Duodenal mucosa (tissue), 2 donors: ENCODE results near the gene PPP6R1.

ENCODE experiments used
- H3K27ac ChIP-seq: one replicate; pipeline ENCODE4 v1.7.0; 2013; ENCODE audit warnings: low read depth, low read length
- H3K27me3 ChIP-seq, 2 donors: one replicate each; pipeline ENCODE4 v1.7.0; 2013; ENCODE audit warnings: low read length in 2 of 2, control low read depth in 1 of 2; ENCODE audit not compliant: insufficient read depth in 2 of 2, control insufficient read depth in 1 of 2
- H3K36me3 ChIP-seq, 2 donors: one replicate each; pipeline ENCODE4 v1.7.0; 2013; ENCODE audit warnings: low read length in 2 of 2, control low read depth in 1 of 2; ENCODE audit not compliant: insufficient read depth in 2 of 2, control insufficient read depth in 1 of 2
- H3K4me1 ChIP-seq, 2 donors: one replicate each; pipeline ENCODE4 v1.7.0; 2013; ENCODE audit warnings: low read length in 2 of 2, control low read depth in 1 of 2; ENCODE audit not compliant: insufficient read depth in 2 of 2, control insufficient read depth in 1 of 2
- H3K4me3 ChIP-seq, 2 donors: one replicate each; pipeline ENCODE4 v1.7.0; 2013; ENCODE audit warnings: low read length in 2 of 2, low read depth in 1 of 2
- H3K9ac ChIP-seq, 2 donors: one replicate each; pipeline ENCODE4 v1.7.0; 2013; ENCODE audit warnings: low read length in 2 of 2, low read depth in 1 of 2
- H3K9me3 ChIP-seq, 2 donors: one replicate each; pipeline ENCODE4 v1.7.0; 2013; ENCODE audit warnings: low read length in 2 of 2, control low read depth in 1 of 2; ENCODE audit not compliant: control insufficient read depth in 1 of 2

Gene PPP6R1

GRCh38 chr19:55283548-55284377 is 24.9 kb upstream of the PPP6R1 start, which contains the start of gene BRSK1:
TSS of gene BRSK1 (plus strand) at chr19:55283997. CDS start at chr19:55284443, 446 bp downstream.
- H3K36me3 ChIP-seq: no peaks in the 10 kb centered on the region
- peaks cover 4 to 17% of the 10 kb centered on the region in 2 donors for H3K4me1 ChIP-seq
- H3K9me3 ChIP-seq: no peaks in the 10 kb centered on the region
- no peak within 1 kb of the TSS for H3K27ac ChIP-seq
- peaks cover 3 to 6% of the 10 kb centered on the region in 2 donors for H3K27me3 ChIP-seq
- no peak within 1 kb of the TSS for H3K4me3 ChIP-seq
- H3K9ac ChIP-seq: no peak within 1 kb of the TSS

GRCh38 chr19:55279770-55280643 is 21.2 kb upstream of the PPP6R1 start, which contains the start of gene HSPBP1:
TSS of gene HSPBP1 (minus strand) at chr19:55280110. CDS start at chr19:55279608, 502 bp downstream.
- H3K4me3 ChIP-seq: peak within 1 kb of the TSS; percentile 98
- no peaks in the 10 kb centered on the region for H3K9me3 ChIP-seq
- H3K4me1 ChIP-seq: peaks cover 20 to 30% of the 10 kb centered on the region in 2 donors
- H3K27me3 ChIP-seq: peaks cover 3 to 6% of the 10 kb centered on the region in 2 donors
- peak within 1 kb of the TSS; percentile 66 to 75 for H3K9ac ChIP-seq
- H3K36me3 ChIP-seq: peaks cover 0 to 14% of the 10 kb centered on the region in 2 donors
- peak within 1 kb of the TSS; percentile 78 for H3K27ac ChIP-seq

DNA sequence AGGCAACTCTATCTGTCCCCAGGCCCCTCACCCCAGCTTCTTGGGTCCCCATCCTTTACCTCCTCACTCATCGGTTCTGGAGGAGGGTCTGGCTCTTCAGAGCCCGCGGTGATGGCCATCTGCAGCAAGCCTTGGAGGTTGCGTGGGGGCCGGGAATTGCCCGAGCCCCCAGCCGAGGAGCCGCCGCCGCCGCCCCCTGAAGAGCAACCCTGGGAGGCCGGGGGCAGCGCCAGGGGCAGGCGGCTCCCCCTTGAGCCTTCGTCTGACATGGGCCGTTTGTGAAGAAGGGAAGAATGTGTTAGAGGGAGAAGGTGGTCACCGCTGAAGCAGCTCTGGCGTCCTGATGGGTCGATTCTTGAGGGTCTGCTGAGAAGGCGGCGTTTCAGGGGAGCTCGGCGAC is 20.5 kb upstream of the PPP6R1 start:
- Histone ChIP-seq H3K27me3 (peaks cover 3 to 6% of the 10 kb centered on the region in 2 donors), H3K27ac (peak overlapping the region; percentile 78), H3K9me3 (no peaks in the 10 kb centered on the region), H3K9ac (peak overlapping the region; percentile 66 to 75), H3K4me1 (peaks cover 20 to 30% of the 10 kb centered on the region in 2 donors), H3K36me3 (peaks cover 0 to 20% of the 10 kb centered on the region in 2 donors), H3K4me3 (peak overlapping the region; percentile 98)

DNA sequence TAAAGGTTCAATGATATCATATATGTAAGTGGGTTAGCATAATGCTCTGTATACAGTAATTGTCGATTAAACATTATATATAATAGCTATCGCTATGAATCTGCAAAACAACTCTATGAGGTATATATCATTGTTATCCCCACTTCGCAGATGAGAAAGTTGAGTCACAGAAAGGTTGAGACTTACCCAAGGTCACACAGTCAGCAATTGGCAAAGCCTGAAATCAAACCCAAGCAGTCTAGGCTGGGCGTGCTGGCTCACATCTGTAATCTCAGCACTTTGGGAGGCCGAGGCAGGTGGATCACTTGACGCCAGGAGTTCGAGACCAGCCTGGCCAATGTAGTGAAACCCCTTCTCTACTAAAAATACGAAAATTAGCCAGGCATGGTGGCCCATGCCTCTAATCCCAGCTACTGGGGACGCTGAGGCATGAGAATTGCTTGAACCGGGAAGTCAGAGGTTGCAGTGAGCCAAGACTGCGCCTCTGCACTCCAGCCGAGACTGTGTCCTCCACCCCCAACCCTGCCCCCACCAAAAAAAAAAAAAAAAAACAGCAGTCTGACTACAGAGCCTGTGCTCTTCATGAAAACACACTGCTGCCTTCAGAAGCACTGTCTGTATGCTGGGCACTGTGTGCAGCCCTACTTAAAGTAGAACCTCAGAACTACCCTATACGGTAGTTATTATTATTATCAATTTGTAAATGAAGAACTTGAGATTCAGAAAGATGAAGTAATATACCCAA is 19.7 kb upstream of the PPP6R1 start:
- H3K27me3 ChIP-seq: peaks cover 3 to 5% of the 10 kb centered on the region in 2 donors
- peaks cover 20 to 30% of the 10 kb centered on the region in 2 donors for H3K4me1 ChIP-seq
- no peaks in the 10 kb centered on the region for H3K9me3 ChIP-seq
- H3K27ac ChIP-seq: no peak overlapping the region
- H3K9ac ChIP-seq: peak overlapping the region in 1 of 2 donors; percentile 75
- peak overlapping the region; percentile 98 for H3K4me3 ChIP-seq
- peaks cover 0 to 26% of the 10 kb centered on the region in 2 donors for H3K36me3 ChIP-seq

DNA sequence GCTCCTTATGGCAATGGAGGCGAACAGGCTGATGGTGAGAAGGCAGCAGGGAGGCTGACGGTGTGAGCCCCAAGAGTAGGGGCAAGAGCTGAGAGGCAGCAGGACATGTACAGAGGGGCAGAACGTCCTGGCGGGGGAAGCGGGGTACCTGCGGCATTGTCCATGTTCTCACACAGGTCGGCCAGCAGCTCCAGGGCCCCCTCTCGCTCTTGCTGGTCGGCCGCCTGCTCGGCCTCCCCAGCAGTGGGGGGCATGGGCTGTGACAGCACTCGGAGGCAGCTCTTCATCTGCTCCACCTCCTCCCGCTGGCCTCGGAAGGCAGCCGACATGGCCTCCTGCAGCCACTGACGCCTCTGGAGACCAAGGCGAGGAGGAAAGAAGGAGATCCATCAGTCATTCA is 18.7 kb upstream of the PPP6R1 start:
- Histone ChIP-seq H3K9ac (peak overlapping the region in 1 of 2 donors; percentile 27), H3K27ac (peak overlapping the region; percentile 62), H3K4me1 (peaks cover 20 to 30% of the 10 kb centered on the region in 2 donors), H3K27me3 (no peaks in the 10 kb centered on the region), H3K9me3 (no peaks in the 10 kb centered on the region), H3K4me3 (no peak overlapping the region), H3K36me3 (peaks cover 0 to 30% of the 10 kb centered on the region in 2 donors)

DNA sequence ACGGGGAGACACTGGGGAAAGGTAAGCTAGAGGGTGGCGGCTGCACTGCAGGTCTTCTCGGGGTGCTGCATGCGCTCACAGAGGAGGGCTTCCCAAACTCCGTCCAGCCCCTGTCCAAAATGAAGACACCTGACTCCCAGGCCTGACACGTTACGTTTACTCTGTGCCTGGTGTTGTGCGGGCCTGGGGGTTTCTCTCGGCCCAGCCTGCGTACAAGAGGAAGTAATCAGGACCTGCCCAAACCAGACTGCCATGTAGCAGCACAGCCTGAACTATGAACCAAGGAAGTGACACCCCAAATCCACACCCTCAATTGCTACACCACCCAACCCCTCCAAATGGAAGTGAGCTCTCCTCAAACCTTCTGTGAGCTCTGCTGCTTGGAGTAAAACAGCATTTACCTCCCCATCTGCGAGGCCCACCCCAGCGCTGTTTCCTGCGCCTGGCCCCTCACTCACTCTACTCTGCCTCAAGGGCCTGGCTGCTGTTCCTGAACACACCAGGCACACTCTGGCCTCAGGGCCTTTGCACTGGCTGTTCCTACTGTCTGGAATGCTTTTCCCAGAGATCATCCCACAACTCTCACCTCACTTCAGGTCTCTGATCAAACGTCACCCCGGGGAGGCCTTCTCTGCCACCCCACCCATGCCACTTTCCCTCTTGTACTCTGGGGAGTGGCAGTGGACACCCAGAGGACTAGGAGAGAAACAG is 18.1 kb upstream of the PPP6R1 start:
- H3K9me3 ChIP-seq: no peaks in the 10 kb centered on the region
- no peaks in the 10 kb centered on the region for H3K27me3 ChIP-seq
- H3K4me3 ChIP-seq: no peak overlapping the region
- H3K36me3 ChIP-seq: peaks cover 0 to 35% of the 10 kb centered on the region in 2 donors
- peak overlapping the region; percentile 27 to 32 for H3K9ac ChIP-seq
- peaks cover 20 to 30% of the 10 kb centered on the region in 2 donors for H3K4me1 ChIP-seq
- peak overlapping the region; percentile 78 for H3K27ac ChIP-seq

GRCh38 chr19:55275851-55276719 is 17.3 kb upstream of the PPP6R1 start:
- no peak overlapping the region for H3K4me3 ChIP-seq
- H3K27me3 ChIP-seq: no peaks in the 10 kb centered on the region
- peaks cover 0 to 39% of the 10 kb centered on the region in 2 donors for H3K36me3 ChIP-seq
- peak overlapping the region; percentile 27 to 32 for H3K9ac ChIP-seq
- H3K27ac ChIP-seq: peak overlapping the region; percentile 78
- H3K4me1 ChIP-seq: peaks cover 20 to 29% of the 10 kb centered on the region in 2 donors
- no peaks in the 10 kb centered on the region for H3K9me3 ChIP-seq

- no peak overlapping the region for H3K27ac ChIP-seq
- no peaks in the 10 kb centered on the region for H3K9me3 ChIP-seq
- peaks cover 15 to 16% of the 10 kb centered on the region in 2 donors for H3K4me1 ChIP-seq
- no peaks in the 10 kb centered on the region for H3K27me3 ChIP-seq
- H3K36me3 ChIP-seq: peaks cover 0 to 51% of the 10 kb centered on the region in 2 donors
- H3K4me3 ChIP-seq: no peak overlapping the region
- no peak overlapping the region for H3K9ac ChIP-seq
Measured at GRCh38 chr19:55273978-55274707, 15.3 kb upstream of the PPP6R1 start.
